Liver (tissue), 3 donors: ENCODE results near the gene PPM1J.

Source experiments
- CTCF ChIP-seq: fragments of 150-350 bp; IDR thresholded peaks from 2 replicates; pipeline ENCODE4 v1.5.1; 2017; ENCODE audit warnings: improper control_type of control experiment, low read depth, low read length; ENCODE audit not compliant: missing input control
- EGR1 ChIP-seq, 2 donors: IDR thresholded peaks; 2 replicates each; pipeline ENCODE4 v1.6.1; 2016 to 2018; ENCODE audit warnings: antibody characterized with exemption in 2 of 2, low read depth in 2 of 2
- FOXA1 ChIP-seq: IDR thresholded peaks from 2 replicates; pipeline ENCODE4 v1.6.1; 2016; ENCODE audit warnings: antibody characterized with exemption
- HNF4G ChIP-seq: IDR thresholded peaks from 2 replicates; pipeline ENCODE4 v1.6.1; 2016; ENCODE audit warnings: antibody characterized with exemption
- JUND ChIP-seq, 2 donors: IDR thresholded peaks; 2 replicates each; pipeline ENCODE4 v1.6.1; 2016; ENCODE audit warnings: antibody characterized with exemption in 2 of 2
- MAX ChIP-seq: IDR thresholded peaks from 2 replicates; pipeline ENCODE4 v1.6.1; 2016; ENCODE audit warnings: antibody characterized with exemption
- REST ChIP-seq: IDR thresholded peaks from 2 replicates; pipeline ENCODE4 v1.6.1; 2016; ENCODE audit warnings: antibody characterized with exemption, mild to moderate bottlenecking
- SP1 ChIP-seq: IDR thresholded peaks from 2 replicates; pipeline ENCODE4 v1.6.1; 2018; ENCODE audit warnings: antibody characterized with exemption, mild to moderate bottlenecking
- TAF1 ChIP-seq: conservative IDR thresholded peaks from 2 replicates; pipeline ENCODE4 v1.6.1; 2016; ENCODE audit warnings: antibody characterized with exemption, mild to moderate bottlenecking
- YY1 ChIP-seq: IDR thresholded peaks from 2 replicates; pipeline ENCODE4 v1.6.1; 2016; ENCODE audit warnings: antibody characterized with exemption, mild to moderate bottlenecking
- donor health status: healthy.
- donor health status: healthy.

- TF ChIP-seq YY1 (no peak), CTCF (no peak), TAF1 (no peak), MAX (no peak), SP1 (no peak), EGR1 (IDR thresholded peaks at IDR 0.05; ENCODE audit: low read depth in 2 of 2) (no peak), HNF4G (no peak), JUND (IDR thresholded peaks at IDR 0.05) (no peak), FOXA1 (no peak), REST (no peak)
These were observed 44.1 kb upstream of the PPM1J start for GRCh38 chr1:112759228-112759627.
